ENCODE data around the gene SHANK2. TPM values are rescaled to one million over a fixed set of nuclear protein-coding genes. Genes with fewer than 3 reads are reported as not detected.

SHANK2 gene
- total RNA-seq, 1 experiment from 2014 or later: 23.8 TPM

- no peak overlapping the region for H3K4ac ChIP-seq (ENCODE audit: low read depth, low read length)
- no peak overlapping the region for H2BK15ac ChIP-seq (ENCODE audit: low read depth, low read length)
- DNase-seq: peak; percentile 21
- H4K91ac ChIP-seq (ENCODE audit: insufficient read length, low read depth, low read length): no peak overlapping the region
- H3K56ac ChIP-seq (ENCODE audit: insufficient read length, low read depth, low read length): no peak overlapping the region
- H2BK5ac ChIP-seq (ENCODE audit: insufficient read length, low read length): no peak overlapping the region
- no peak overlapping the region for H2AK5ac ChIP-seq (ENCODE audit: insufficient read length, low read length)
- H4K20me1 ChIP-seq (ENCODE audit: control insufficient read depth, insufficient read depth, insufficient read length): no peaks in the 10 kb centered on the region
- H3T11ph ChIP-seq (ENCODE audit: low read length): no peak overlapping the region
- no peak overlapping the region for H2BK120ac ChIP-seq (ENCODE audit: low read depth, low read length, poor library complexity, severe bottlenecking)
- no peak overlapping the region for H2BK12ac ChIP-seq (ENCODE audit: insufficient read length, low read depth, low read length)
- H3K4me3 Mint-ChIP-seq: no peak overlapping the region
- H3K9me3 ChIP-seq (ENCODE audit: control insufficient read depth, low read depth, low read length): no peaks in the 10 kb centered on the region
- no peak overlapping the region for H3K18ac ChIP-seq (ENCODE audit: insufficient read length, low read depth, low read length)
- no peak overlapping the region for H3K9ac ChIP-seq (ENCODE audit: extremely low read depth, insufficient read length, low read length)
- no peak overlapping the region for H2BK20ac ChIP-seq (ENCODE audit: low read depth, low read length, poor library complexity, severe bottlenecking)
- H3K4me1 ChIP-seq (ENCODE audit: insufficient read depth, low read length): no peaks in the 10 kb centered on the region
- H3K79me2 ChIP-seq (ENCODE audit: insufficient read depth, low read length): no peaks in the 10 kb centered on the region
- TF ChIP-seq, protein P1, sequence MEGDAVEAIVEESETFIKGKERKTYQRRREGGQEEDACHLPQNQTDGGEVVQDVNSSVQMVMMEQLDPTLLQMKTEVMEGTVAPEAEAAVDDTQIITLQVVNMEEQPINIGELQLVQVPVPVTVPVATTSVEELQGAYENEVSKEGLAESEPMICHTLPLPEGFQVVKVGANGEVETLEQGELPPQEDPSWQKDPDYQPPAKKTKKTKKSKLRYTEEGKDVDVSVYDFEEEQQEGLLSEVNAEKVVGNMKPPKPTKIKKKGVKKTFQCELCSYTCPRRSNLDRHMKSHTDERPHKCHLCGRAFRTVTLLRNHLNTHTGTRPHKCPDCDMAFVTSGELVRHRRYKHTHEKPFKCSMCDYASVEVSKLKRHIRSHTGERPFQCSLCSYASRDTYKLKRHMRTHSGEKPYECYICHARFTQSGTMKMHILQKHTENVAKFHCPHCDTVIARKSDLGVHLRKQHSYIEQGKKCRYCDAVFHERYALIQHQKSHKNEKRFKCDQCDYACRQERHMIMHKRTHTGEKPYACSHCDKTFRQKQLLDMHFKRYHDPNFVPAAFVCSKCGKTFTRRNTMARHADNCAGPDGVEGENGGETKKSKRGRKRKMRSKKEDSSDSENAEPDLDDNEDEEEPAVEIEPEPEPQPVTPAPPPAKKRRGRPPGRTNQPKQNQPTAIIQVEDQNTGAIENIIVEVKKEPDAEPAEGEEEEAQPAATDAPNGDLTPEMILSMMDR (conservative IDR thresholded peaks at IDR 0.05): no peak
- H3K4me1 Mint-ChIP-seq: peaks cover 12 to 16% of the 10 kb centered on the region in 2 experiments
- H3K27ac ChIP-seq (ENCODE audit: insufficient read length, low read depth, low read length): no peak overlapping the region
- H3K27ac Mint-ChIP-seq: peak overlapping the region in 1 of 3 experiments; percentile 66; a peak in 1 of 7 replicates
- H3K27me3 ChIP-seq (ENCODE audit: insufficient read depth, low read length): no peaks in the 10 kb centered on the region
- H3K36me3 Mint-ChIP-seq (ENCODE audit: insufficient read depth in 1 of 3, low read depth in 3 of 3): peaks cover 0 to 2% (median 2%) of the 10 kb centered on the region in 3 experiments; a peak in 3 of 7 replicates
- no CpG with 5 or more reads among the region's 16 CpGs for WGBS (ENCODE audit: extremely low coverage, insufficient read length, low lambda C conversion rate)
- peaks cover 12 to 16% of the 10 kb centered on the region in 2 experiments for H3K9me3 Mint-ChIP-seq
- H3K79me1 ChIP-seq (ENCODE audit: insufficient read depth, low read depth, low read length, poor library complexity, severe bottlenecking): no peaks in the 10 kb centered on the region
- no peak overlapping the region for H2AFZ ChIP-seq (ENCODE audit: low read length)
- H3K14ac ChIP-seq (ENCODE audit: insufficient read depth, low read length): no peak overlapping the region
- H3K4me2 ChIP-seq (ENCODE audit: insufficient read depth, insufficient read length, low read length): no peak overlapping the region
- H4K8ac ChIP-seq (replicated peaks; ENCODE audit: insufficient read length, low read depth, low read length): no peak overlapping the region
- H3K23me2 ChIP-seq (ENCODE audit: insufficient read length, low read depth, low read length, poor library complexity, severe bottlenecking): peaks cover 2% of the 10 kb centered on the region
- no peak overlapping the region for H4K5ac ChIP-seq (ENCODE audit: insufficient read length, low read depth, low read length)
- H3K27me3 Mint-ChIP-seq (ENCODE audit: low read depth): peaks cover 18% of the 10 kb centered on the region
- H3K23ac ChIP-seq (ENCODE audit: insufficient read length, low read depth, low read length): no peak overlapping the region
Observed at GRCh38 chr11:71269603-71270511, 17.5 kb upstream of the SHANK2 start.

Data from H9 (cell line).